Loucy (cell line): ENCODE data around the gene SLPI.

ENCODE experiments used
- H2AFZ ChIP-seq: fragments of 200-600 bp; sonication (generic); 2 replicates; pipeline ENCODE4 v1.6.0; 2016; ENCODE audit warnings: antibody characterized with exemption, mild to moderate bottlenecking, low read length, moderate library complexity
- H3F3A ChIP-seq: fragments of 200-600 bp; 2 replicates; pipeline ENCODE4 v1.6.0; 2016; ENCODE audit warnings: antibody characterized with exemption, low read depth, mild to moderate bottlenecking
- H3K27me3 ChIP-seq: fragments of 200-600 bp; sonication (generic); 2 replicates; pipeline ENCODE4 v1.6.1; 2014; ENCODE audit warnings: low read length, mild to moderate bottlenecking; ENCODE audit not compliant: insufficient read depth, poor library complexity, severe bottlenecking
- H3K36me3 ChIP-seq: fragments of 200-600 bp; sonication (generic); 2 replicates; pipeline ENCODE4 v1.6.1; 2016; ENCODE audit warnings: low read length; ENCODE audit not compliant: insufficient read depth
- H3K4me1 ChIP-seq: fragments of 200-600 bp; sonication (generic); 2 replicates; pipeline ENCODE4 v1.5.1; 2014; ENCODE audit warnings: low read length, mild to moderate bottlenecking; ENCODE audit not compliant: insufficient read depth, poor library complexity, severe bottlenecking
- H3K4me2 ChIP-seq: fragments of 200-600 bp; sonication (generic); 2 replicates; pipeline ENCODE4 v1.6.0; 2014; ENCODE audit warnings: antibody characterized with exemption, low read length, low read depth, mild to moderate bottlenecking; ENCODE audit not compliant: poor library complexity, severe bottlenecking
- H3K4me3 ChIP-seq: fragments of 200-600 bp; sonication (generic); 2 replicates; pipeline ENCODE4 v1.5.1; 2014; ENCODE audit warnings: low read length, mild to moderate bottlenecking, mixed read lengths; ENCODE audit not compliant: poor library complexity, severe bottlenecking
- H3K79me2 ChIP-seq: fragments of 200-600 bp; sonication (generic); 2 replicates; pipeline ENCODE4 v1.6.1; 2014; ENCODE audit warnings: low read length; ENCODE audit not compliant: insufficient read depth
- H3K9ac ChIP-seq: fragments of 200-600 bp; sonication (generic); 2 replicates; pipeline ENCODE4 v1.6.0; 2014; ENCODE audit warnings: mild to moderate bottlenecking, low read depth, low read length, moderate library complexity; ENCODE audit not compliant: poor library complexity, severe bottlenecking
- H3K9me2 ChIP-seq: fragments of 200-600 bp; sonication (generic); replicated peaks from 2 replicates; pipeline ENCODE4 v1.6.1; 2016; ENCODE audit warnings: low read depth, low read length, mixed read lengths
- H3K9me3 ChIP-seq: fragments of 200-600 bp; sonication (generic); 2 replicates; pipeline ENCODE4 v1.6.1; 2014; ENCODE audit warnings: mild to moderate bottlenecking, antibody characterized with exemption, low read length, low read depth; ENCODE audit not compliant: insufficient read depth
- H4K20me1 ChIP-seq: fragments of 200-600 bp; sonication (generic); 2 replicates; pipeline ENCODE4 v1.6.0; 2014; ENCODE audit warnings: antibody characterized with exemption, low read length, mild to moderate bottlenecking; ENCODE audit not compliant: insufficient read depth, poor library complexity, severe bottlenecking
- EZH2phosphoT487 ChIP-seq: fragments of 200-600 bp; IDR thresholded peaks from 2 replicates; pipeline ENCODE4 v1.6.1; 2018; ENCODE audit warnings: antibody characterized with exemption, mild to moderate bottlenecking, moderate library complexity, borderline replicate concordance
- TF ChIP-seq, protein P1 (sequence below): fragments of 200-600 bp; sonication (generic); conservative IDR thresholded peaks from 2 replicates; pipeline ENCODE4 v1.5.1; 2014; ENCODE audit warnings: mild to moderate bottlenecking, antibody characterized with exemption, low read length

Gene SLPI

GRCh38 chr20:45300961-45301360, 46.6 kb upstream of the SLPI start:
- Histone ChIP-seq H3K79me2 (no peaks in the 10 kb centered on the region), H4K20me1 (no peaks in the 10 kb centered on the region), H2AFZ (peak overlapping the region; percentile 65; the same call in 1 of the 2 replicates), H3K9me2 (no peaks in the 10 kb centered on the region), H3K4me2 (no peak overlapping the region), H3K36me3 (no peaks in the 10 kb centered on the region), H3K9ac (no peak overlapping the region), H3F3A (no peaks in the 10 kb centered on the region), H3K9me3 (no peaks in the 10 kb centered on the region), H3K4me3 (no peak overlapping the region), H3K27me3 (no peaks in the 10 kb centered on the region), H3K4me1 (no peaks in the 10 kb centered on the region)
- no peak for TF ChIP-seq EZH2phosphoT487
- TF ChIP-seq, protein P1, sequence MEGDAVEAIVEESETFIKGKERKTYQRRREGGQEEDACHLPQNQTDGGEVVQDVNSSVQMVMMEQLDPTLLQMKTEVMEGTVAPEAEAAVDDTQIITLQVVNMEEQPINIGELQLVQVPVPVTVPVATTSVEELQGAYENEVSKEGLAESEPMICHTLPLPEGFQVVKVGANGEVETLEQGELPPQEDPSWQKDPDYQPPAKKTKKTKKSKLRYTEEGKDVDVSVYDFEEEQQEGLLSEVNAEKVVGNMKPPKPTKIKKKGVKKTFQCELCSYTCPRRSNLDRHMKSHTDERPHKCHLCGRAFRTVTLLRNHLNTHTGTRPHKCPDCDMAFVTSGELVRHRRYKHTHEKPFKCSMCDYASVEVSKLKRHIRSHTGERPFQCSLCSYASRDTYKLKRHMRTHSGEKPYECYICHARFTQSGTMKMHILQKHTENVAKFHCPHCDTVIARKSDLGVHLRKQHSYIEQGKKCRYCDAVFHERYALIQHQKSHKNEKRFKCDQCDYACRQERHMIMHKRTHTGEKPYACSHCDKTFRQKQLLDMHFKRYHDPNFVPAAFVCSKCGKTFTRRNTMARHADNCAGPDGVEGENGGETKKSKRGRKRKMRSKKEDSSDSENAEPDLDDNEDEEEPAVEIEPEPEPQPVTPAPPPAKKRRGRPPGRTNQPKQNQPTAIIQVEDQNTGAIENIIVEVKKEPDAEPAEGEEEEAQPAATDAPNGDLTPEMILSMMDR: peak; percentile 75

DNA sequence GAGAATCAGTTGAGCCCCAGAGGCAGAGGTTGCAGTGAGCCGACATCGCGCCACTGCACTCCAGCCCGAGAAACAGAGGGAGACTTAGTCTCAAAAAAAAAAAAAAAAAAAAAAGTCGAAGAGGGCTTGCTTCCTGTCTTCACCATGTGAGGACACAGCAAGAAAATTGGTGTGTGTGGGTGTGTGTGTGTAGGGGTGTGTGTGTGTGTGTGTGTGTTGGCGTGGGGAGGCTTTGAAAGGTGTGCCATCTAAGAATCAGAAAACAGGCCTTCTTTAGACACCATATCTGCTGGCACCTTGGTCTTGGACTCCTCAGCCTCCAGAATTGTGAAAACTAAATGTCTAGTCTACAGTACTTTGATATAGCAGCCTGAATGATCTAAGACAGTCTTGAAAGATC, 45.4 kb upstream of the SLPI start:
- no peaks in the 10 kb centered on the region for H3K79me2 ChIP-seq
- no peak overlapping the region for H3K9ac ChIP-seq
- H3K4me1 ChIP-seq: no peaks in the 10 kb centered on the region
- H4K20me1 ChIP-seq: no peaks in the 10 kb centered on the region
- no peak for TF ChIP-seq EZH2phosphoT487
- TF ChIP-seq, protein P1: no peak
- H3F3A ChIP-seq: no peaks in the 10 kb centered on the region
- H3K27me3 ChIP-seq: no peaks in the 10 kb centered on the region
- no peaks in the 10 kb centered on the region for H3K9me2 ChIP-seq
- H3K9me3 ChIP-seq: no peaks in the 10 kb centered on the region
- H3K4me2 ChIP-seq: no peak overlapping the region
- H2AFZ ChIP-seq: no peak overlapping the region
- H3K36me3 ChIP-seq: no peaks in the 10 kb centered on the region
- H3K4me3 ChIP-seq: no peak overlapping the region

DNA sequence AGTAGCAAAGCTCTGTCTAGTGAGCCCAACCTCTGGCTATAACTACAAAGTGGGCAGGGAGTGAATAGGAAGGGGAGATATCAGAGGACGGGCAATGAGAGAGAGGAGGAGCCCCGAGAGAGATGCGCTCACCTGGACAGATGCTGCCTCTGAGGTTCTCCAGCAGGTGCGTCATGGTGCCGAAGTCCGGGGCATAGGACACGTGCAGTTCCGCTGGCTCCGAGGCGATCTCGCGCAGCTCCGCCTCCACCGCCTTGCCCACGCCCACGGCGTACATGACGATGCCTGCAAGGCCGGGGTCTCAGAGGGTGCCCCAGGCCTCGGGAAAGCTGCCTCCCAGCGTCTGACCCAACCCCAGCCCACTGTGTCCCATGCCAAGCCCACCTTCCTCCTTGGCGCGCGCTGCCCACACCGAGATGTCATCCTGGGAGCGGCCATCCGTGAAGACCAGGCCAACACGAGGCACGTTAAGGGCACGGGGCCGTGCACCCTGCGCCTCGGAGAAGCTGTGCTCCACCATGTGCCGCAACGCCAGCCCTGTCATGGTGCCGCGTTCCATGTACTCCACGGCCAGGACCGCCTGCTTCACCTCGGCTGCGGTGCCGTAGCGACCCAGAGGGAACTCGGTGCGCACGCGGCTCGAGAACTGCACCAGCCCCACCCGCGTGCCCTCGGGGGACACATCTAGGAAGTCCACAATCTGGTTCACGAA, 43.6 kb upstream of the SLPI start:
- H3K4me2 ChIP-seq: no peak overlapping the region
- no peaks in the 10 kb centered on the region for H4K20me1 ChIP-seq
- H2AFZ ChIP-seq: no peak overlapping the region
- TF ChIP-seq, protein P1: no peak
- no peak for TF ChIP-seq EZH2phosphoT487
- no peaks in the 10 kb centered on the region for H3K9me2 ChIP-seq
- no peaks in the 10 kb centered on the region for H3F3A ChIP-seq
- no peaks in the 10 kb centered on the region for H3K9me3 ChIP-seq
- H3K79me2 ChIP-seq: no peaks in the 10 kb centered on the region
- H3K4me1 ChIP-seq: no peaks in the 10 kb centered on the region
- no peaks in the 10 kb centered on the region for H3K27me3 ChIP-seq
- no peaks in the 10 kb centered on the region for H3K36me3 ChIP-seq
- no peak overlapping the region for H3K4me3 ChIP-seq
- H3K9ac ChIP-seq: no peak overlapping the region
